T-cell (primary cell): ENCODE data around the gene CCR5. TPM values are rescaled to one million over a fixed set of nuclear protein-coding genes. Genes with fewer than 3 reads are reported as not detected.
"Not testable (repeated sequence)": the region's sequence is repeated elsewhere in the genome, so short reads cannot be mapped to it uniquely, and the experiment has no call there.

Source experiments
- ATAC-seq, 4 experiments: fragments of 200-7000 bp in 3 of 4; fragments of 150-1000 bp in 1 of 4; cut with Tn5 transposase; replicated peaks in 1 of 4; 1 replicate in 3 of 4; 2 replicates in 1 of 4; pipeline ENCODE4 v1.10.0; 2021; ENCODE audit warnings: moderate library complexity in 3 of 4, mild to moderate bottlenecking in 2 of 4, moderate number of reproducible peaks in 1 of 4
- CTCF ChIA-PET, 2 donors: fragments of 300-600 bp; sonication (Branson Sonifier 250); formaldehyde crosslinking; loops; one replicate each; lab custom pipeline; 2022; ENCODE audit warnings: antibody characterized with exemption in 2 of 2; lab: Charles Lee
- POLR2A ChIA-PET, 2 donors: fragments of 300-600 bp; sonication (Branson Sonifier 250); formaldehyde crosslinking; loops; one replicate each; lab custom pipeline; 2022; ENCODE audit warnings: antibody characterized with exemption in 2 of 2; lab: Charles Lee
- DNase-seq, 35 experiments: peaks; one replicate each; pipeline versions ENCODE4 v3.0.0 to v3.0.0-alpha.2; 2013 to 2023
- H3K27ac ChIP-seq: one replicate; pipeline ENCODE4 v1.5.1; 2013; ENCODE audit warnings: low read length
- H3K27me3 ChIP-seq, 2 experiments: replicated peaks in 1 of 2; 1 replicate in 1 of 2; 2 replicates in 1 of 2; pipeline versions ENCODE4 v1.6.1 to v1.7.0; 2013; ENCODE audit warnings: low read length in 1 of 2, mixed read lengths in 1 of 2; ENCODE audit not compliant: control insufficient read depth in 2 of 2, insufficient read depth in 2 of 2; ENCODE audit errors: extremely low read depth in 1 of 2
- H3K36me3 ChIP-seq, 2 donors: 1 replicate in 1 of 2; 2 replicates in 1 of 2; pipeline versions ENCODE4 v1.6.1 to v1.7.0; 2013; ENCODE audit warnings: low read length in 1 of 2; ENCODE audit not compliant: control insufficient read depth in 2 of 2, insufficient read depth in 1 of 2; ENCODE audit errors: extremely low read depth in 1 of 2
- H3K4me1 ChIP-seq, 2 experiments: 1 replicate in 1 of 2; 2 replicates in 1 of 2; pipeline versions ENCODE4 v1.6.1 to v1.7.0; 2013; ENCODE audit warnings: low read length in 2 of 2, mixed read lengths in 1 of 2; ENCODE audit not compliant: insufficient read depth in 2 of 2, control insufficient read depth in 1 of 2; ENCODE audit errors: extremely low read depth in 1 of 2
- H3K4me3 ChIP-seq, 2 donors: 1 replicate in 1 of 2; 2 replicates in 1 of 2; pipeline versions ENCODE4 v1.5.1 to v1.7.0; 2013; ENCODE audit warnings: mild to moderate bottlenecking in 2 of 2, low read length in 1 of 2, moderate library complexity in 1 of 2; ENCODE audit not compliant: control insufficient read depth in 1 of 2; ENCODE audit errors: extremely low read depth in 1 of 2
- H3K9me3 ChIP-seq: 2 replicates; pipeline ENCODE4 v1.7.0; 2013
- H3K27ac Mint-ChIP-seq, 2 donors: one replicate each; pipeline ENCODE4 v1.8.0; 2020 to 2021; ENCODE audit warnings: mild to moderate bottlenecking in 2 of 2, mixed read lengths in 2 of 2
- H3K27me3 Mint-ChIP-seq, 2 donors: one replicate each; pipeline ENCODE4 v1.8.0; 2021 to 2022; ENCODE audit warnings: mixed read lengths in 2 of 2
- H3K36me3 Mint-ChIP-seq: one replicate; pipeline ENCODE4 v1.8.0; 2021; ENCODE audit warnings: mixed read lengths
- H3K4me1 Mint-ChIP-seq, 3 donors: one replicate each; pipeline ENCODE4 v1.8.0; 2020 to 2022; ENCODE audit warnings: mixed read lengths in 3 of 3, mild to moderate bottlenecking in 1 of 3
- H3K4me3 Mint-ChIP-seq, 3 donors: one replicate each; pipeline ENCODE4 v1.8.0; 2020 to 2022; ENCODE audit warnings: mild to moderate bottlenecking in 3 of 3, mixed read lengths in 3 of 3, moderate library complexity in 3 of 3
- H3K9me3 Mint-ChIP-seq, 3 donors: one replicate each; pipeline ENCODE4 v1.8.0; 2020 to 2022; ENCODE audit warnings: mixed read lengths in 3 of 3
- WGBS: methylation state at CpG from one replicate; pipeline ENCODE4 v1.1.5; 2013; ENCODE audit warnings: missing lambda C conversion rate; ENCODE audit not compliant: insufficient coverage; 5-methylcytosine and 5-hydroxymethylcytosine counted together
- total RNA-seq, 35 experiments: library from RNA in 6 of 35; stranded (reverse) in 6 of 35; fragments of 120-200 nt in 1 of 35; gene quantifications; one replicate each; pipeline versions ENCODE4 v1.2.1 to v1.2.4 and lab custom pipeline; 2013 to 2026

The CCR5 gene
- total RNA-seq (10 to 100 TPM in 3 of 5 donors, 1 to 10 TPM in 2; 4.0 to 14.6 (median 10.1) TPM), total RNA-seq (lab: John Stamatoyannopoulos, UW) (4.1 to 87.8 (median 12.4) reads per million in 29 experiments)
- 27.2 TPM for total RNA-seq (2013)

GRCh38 chr3:46370839-46371518 lies at the start of gene CCR5:
TSS of gene CCR5 (plus strand) at chr3:46370946. CDS start at chr3:46372903, 1,957 bp downstream.
- Mint-ChIP-seq H3K9me3 (no peaks in the 10 kb centered on the region), H3K27me3 (no peaks in the 10 kb centered on the region), H3K4me1 (peaks cover 52 to 83% (median 71%) of the 10 kb centered on the region in 3 donors), H3K27ac (peak within 1 kb of the TSS; percentile 86 to 94), H3K36me3 (no peaks in the 10 kb centered on the region), H3K4me3 (peak within 1 kb of the TSS; percentile 28 to 70 (median 70))
- no CpG with 5 or more reads among the region's 5 CpGs for WGBS
- peaks cover 31 to 61% of the 10 kb centered on the region in 2 experiments for H3K4me1 ChIP-seq
- peak within 1 kb of the TSS; percentile 74 for H3K27ac ChIP-seq
- POLR2A ChIA-PET = interaction anchor here in 1 of 2 donors (0.5 to 1.2 kb wide), 4 partner anchors 34 to 420 kb away, joined by 3 to 4 read pairs (median 3); no protein-coding TSS in a partner anchor
- no peaks in the 10 kb centered on the region for H3K36me3 ChIP-seq
- peak within 1 kb of the TSS in 1 of 2 donors; percentile 42 for H3K4me3 ChIP-seq
- peak; percentile 69 to 74 (median 72) for ATAC-seq
- CTCF ChIA-PET = interaction anchor here (0.7 to 7.2 kb wide), 22 partner anchors 10 to 428 kb away, joined by 3 to 139 read pairs (median 5); partner anchors contain the start of genes CCR1 (in 1 of the 2) and CXCR6 (in 1 of the 2)
- no peaks in the 10 kb centered on the region for H3K9me3 ChIP-seq
- DNase-seq = peak in 11 of 35 experiments; percentile 6 to 60 (median 18)
- H3K27me3 ChIP-seq = no peaks in the 10 kb centered on the region

GRCh38 chr3:46321461-46322104 lies 49.2 kb upstream of the CCR5 start:
- no peak overlapping the region for H3K4me3 Mint-ChIP-seq
- H3K36me3 Mint-ChIP-seq = no peaks in the 10 kb centered on the region
- H3K27ac ChIP-seq = no peak overlapping the region
- ATAC-seq (no peak), DNase-seq (no peak)
- H3K4me1 Mint-ChIP-seq = peaks cover 0 to 5% (median 3%) of the 10 kb centered on the region in 3 donors
- ChIA-PET POLR2A (no interaction called here), CTCF (no interaction called here)
- no CpG with 5 or more reads among the region's 1 CpG for WGBS
- no peak overlapping the region for H3K27ac Mint-ChIP-seq
- no peaks in the 10 kb centered on the region for H3K9me3 ChIP-seq
- H3K4me3 ChIP-seq = no peak overlapping the region
- peaks cover 4 to 9% (median 7%) of the 10 kb centered on the region in 3 donors for H3K9me3 Mint-ChIP-seq
- no peaks in the 10 kb centered on the region for H3K4me1 ChIP-seq
- no peaks in the 10 kb centered on the region for H3K36me3 ChIP-seq
- no peaks in the 10 kb centered on the region for H3K27me3 ChIP-seq
- no peaks in the 10 kb centered on the region for H3K27me3 Mint-ChIP-seq

- Mint-ChIP-seq H3K36me3 (no peaks in the 10 kb centered on the region), H3K4me1 (peaks cover 0 to 5% (median 3%) of the 10 kb centered on the region in 3 donors), H3K4me3 (no peak overlapping the region), H3K9me3 (no peaks in the 10 kb centered on the region), H3K27ac (no peak overlapping the region), H3K27me3 (no peaks in the 10 kb centered on the region)
- ChIA-PET CTCF (no interaction called here), POLR2A (no interaction called here)
- no peak overlapping the region for H3K27ac ChIP-seq
- H3K4me1 ChIP-seq = no peaks in the 10 kb centered on the region
- no peaks in the 10 kb centered on the region for H3K9me3 ChIP-seq
- no peak overlapping the region for H3K4me3 ChIP-seq
- ATAC-seq = no peak
- H3K27me3 ChIP-seq = no peaks in the 10 kb centered on the region
- WGBS = no CpG with 5 or more reads among the region's 2 CpGs
- H3K36me3 ChIP-seq = no peaks in the 10 kb centered on the region
- DNase-seq = no peak
Observed at GRCh38 chr3:46324036-46324435, 46.7 kb upstream of the CCR5 start.

DNA sequence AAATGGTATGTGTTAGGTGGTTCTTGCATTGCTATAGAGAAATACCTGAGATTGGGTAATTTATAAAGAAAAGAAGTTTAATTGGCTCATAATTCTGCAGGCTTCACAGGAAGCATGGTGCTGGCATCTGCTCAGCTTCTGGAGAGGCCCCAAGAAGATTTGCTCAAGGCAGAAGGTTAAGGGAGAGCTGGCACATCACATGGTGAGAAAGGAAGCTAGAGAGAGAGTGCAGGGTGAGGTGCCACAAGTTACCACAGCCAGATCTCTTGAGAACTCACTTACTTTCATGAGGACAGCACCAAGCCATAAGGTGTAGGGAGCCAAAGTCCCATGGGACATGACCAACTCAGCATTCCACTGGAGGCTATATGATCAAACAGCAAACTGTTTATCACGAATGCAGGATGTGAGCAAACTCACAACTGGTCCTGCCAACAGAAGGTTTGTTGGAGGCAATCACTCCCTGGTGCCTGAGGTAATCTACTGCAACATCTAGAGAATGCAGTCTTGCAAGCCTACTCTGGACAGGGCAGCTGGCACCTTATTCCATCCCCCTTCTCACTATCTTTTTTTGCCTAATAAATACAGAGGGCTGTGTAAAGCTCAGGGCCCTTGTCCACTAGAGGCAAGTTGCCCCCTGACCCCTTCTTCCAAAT lies 45.0 kb upstream of the CCR5 start:
- no peaks in the 10 kb centered on the region for H3K9me3 Mint-ChIP-seq
- Histone ChIP-seq H3K4me3 (no peak overlapping the region), H3K27me3 (no peaks in the 10 kb centered on the region), H3K27ac (no peak overlapping the region), H3K4me1 (no peaks in the 10 kb centered on the region), H3K36me3 (no peaks in the 10 kb centered on the region), H3K9me3 (no peaks in the 10 kb centered on the region)
- no peak overlapping the region for H3K4me3 Mint-ChIP-seq
- no CpG with 5 or more reads among the region's 1 CpG for WGBS
- ChIA-PET CTCF (no interaction called here), POLR2A (interaction anchor here in 1 of 2 donors (0.6 kb wide), 1 partner anchor 11 kb away, joined by 11 read pairs; no protein-coding TSS in a partner anchor)
- H3K27me3 Mint-ChIP-seq = no peaks in the 10 kb centered on the region
- peak in 1 of 35 experiments; percentile 10 for DNase-seq
- H3K27ac Mint-ChIP-seq = no peak overlapping the region
- no peaks in the 10 kb centered on the region for H3K36me3 Mint-ChIP-seq
- no peak for ATAC-seq
- peaks cover 0 to 5% (median 3%) of the 10 kb centered on the region in 3 donors for H3K4me1 Mint-ChIP-seq

GRCh38 chr3:46330676-46331075 lies 40.1 kb upstream of the CCR5 start:
- CTCF ChIA-PET, H3K4me1 Mint-ChIP-seq: not testable (repeated sequence)
- 100% methylated on average over 3 of the region's 3 CpGs for WGBS

More at GRCh38 chr3:46330676-46331075, 40.1 kb upstream of the CCR5 start:
- H3K4me3 ChIP-seq, H3K4me3 Mint-ChIP-seq, H3K9me3 Mint-ChIP-seq, DNase-seq, H3K9me3 ChIP-seq, H3K36me3 Mint-ChIP-seq, H3K4me1 ChIP-seq, H3K36me3 ChIP-seq, H3K27me3 Mint-ChIP-seq, POLR2A ChIA-PET, H3K27me3 ChIP-seq, ATAC-seq, H3K27ac Mint-ChIP-seq, H3K27ac ChIP-seq: not testable (repeated sequence)
